Neuronal stem cell (in vitro differentiated cells): ENCODE data around the gene INTS7.

Experiments used
- DNase-seq: peaks from one replicate; pipeline ENCODE4 v3.0.0-alpha.2; 2013; ENCODE audit warnings: low spot score
- H2AFZ ChIP-seq: one replicate; pipeline ENCODE4 v1.6.1; 2013; ENCODE audit warnings: mild to moderate bottlenecking, low read length, inconsistent platforms
- H2AK5ac ChIP-seq: 2 replicates; pipeline ENCODE4 v1.6.1; 2013; ENCODE audit warnings: low read depth, mild to moderate bottlenecking, inconsistent platforms, low read length, moderate library complexity, mixed read lengths
- H2BK120ac ChIP-seq: 2 replicates; pipeline ENCODE4 v1.6.1; 2013; ENCODE audit warnings: low read depth, mild to moderate bottlenecking, inconsistent platforms, low read length, moderate library complexity, mixed read lengths
- H2BK12ac ChIP-seq: one replicate; pipeline ENCODE4 v1.6.1; 2013; ENCODE audit warnings: low read length, inconsistent platforms
- H2BK15ac ChIP-seq: 2 replicates; pipeline ENCODE4 v1.6.1; 2013; ENCODE audit warnings: mild to moderate bottlenecking, low read length, inconsistent platforms, mixed read lengths
- H2BK5ac ChIP-seq: one replicate; pipeline ENCODE4 v1.6.1; 2013; ENCODE audit warnings: inconsistent platforms, mild to moderate bottlenecking, low read length, moderate library complexity
- H3K14ac ChIP-seq: one replicate; pipeline ENCODE4 v1.6.1; 2013; ENCODE audit warnings: low read length, inconsistent platforms
- H3K18ac ChIP-seq: 2 replicates; pipeline ENCODE4 v1.6.1; 2013; ENCODE audit warnings: low read length, inconsistent platforms
- H3K23ac ChIP-seq: 2 replicates; pipeline ENCODE4 v1.6.1; 2013; ENCODE audit warnings: low read depth, mild to moderate bottlenecking, mixed read lengths, low read length, inconsistent platforms; ENCODE audit not compliant: poor library complexity
- H3K27ac ChIP-seq: replicated peaks from 3 replicates; pipeline ENCODE4 v1.5.1; 2013; ENCODE audit warnings: low read length, inconsistent platforms
- H3K27me3 ChIP-seq, 3 experiments: 2 replicates each; pipeline ENCODE4 v1.6.1; 2013; ENCODE audit warnings: low read length in 3 of 3, mild to moderate bottlenecking in 2 of 3, inconsistent platforms in 1 of 3, low read depth in 1 of 3, mixed read lengths in 1 of 3, moderate library complexity in 1 of 3; ENCODE audit not compliant: control insufficient read depth in 3 of 3, insufficient read depth in 3 of 3
- H3K36me3 ChIP-seq, 2 donors: replicated peaks in 1 of 2; 2 replicates each; pipeline ENCODE4 v1.6.1; 2013; ENCODE audit warnings: low read length in 2 of 2; ENCODE audit not compliant: control insufficient read depth in 2 of 2, insufficient read depth in 2 of 2
- H3K4ac ChIP-seq: 2 replicates; pipeline ENCODE4 v1.6.1; 2013; ENCODE audit warnings: inconsistent platforms, mild to moderate bottlenecking, low read length, moderate library complexity
- H3K4me1 ChIP-seq, 2 donors: 1 replicate in 1 of 2; 2 replicates in 1 of 2; pipeline ENCODE4 v1.6.1; 2013; ENCODE audit warnings: low read length in 2 of 2, low read depth in 1 of 2; ENCODE audit not compliant: control insufficient read depth in 2 of 2, insufficient read depth in 1 of 2
- H3K4me2 ChIP-seq: one replicate; pipeline ENCODE4 v1.6.1; 2013; ENCODE audit warnings: mild to moderate bottlenecking, low read length, inconsistent platforms; ENCODE audit not compliant: insufficient read depth, poor library complexity, severe bottlenecking
- H3K4me3 ChIP-seq, 2 donors: 2 replicates each; pipeline ENCODE4 v1.5.1; 2013; ENCODE audit warnings: low read length in 2 of 2, mild to moderate bottlenecking in 2 of 2, inconsistent platforms in 1 of 2, moderate library complexity in 1 of 2
- H3K79me1 ChIP-seq: one replicate; pipeline ENCODE4 v1.6.1; 2013; ENCODE audit warnings: low read depth, mild to moderate bottlenecking, inconsistent platforms, low read length, moderate library complexity
- H3K9ac ChIP-seq: one replicate; pipeline ENCODE4 v1.6.1; 2013; ENCODE audit warnings: mild to moderate bottlenecking, low read depth, low read length, inconsistent platforms; ENCODE audit not compliant: poor library complexity
- H3K9me3 ChIP-seq, 2 donors: replicated peaks in 1 of 2; 2 replicates each; pipeline versions ENCODE3 to v1.6.1; 2013; ENCODE audit warnings: low read length in 2 of 2, mild to moderate bottlenecking in 2 of 2, inconsistent platforms in 1 of 2, low read depth in 1 of 2, mixed read lengths in 1 of 2, moderate library complexity in 1 of 2; ENCODE audit not compliant: control insufficient read depth in 2 of 2, insufficient read depth in 1 of 2
- H4K8ac ChIP-seq: one replicate; pipeline ENCODE4 v1.6.1; 2013; ENCODE audit warnings: low read depth, mild to moderate bottlenecking, inconsistent platforms, low read length, moderate library complexity
- H4K91ac ChIP-seq: one replicate; pipeline ENCODE4 v1.6.1; 2013; ENCODE audit warnings: low read length, low read depth, mild to moderate bottlenecking, inconsistent platforms; ENCODE audit not compliant: poor library complexity
- WGBS, 2 donors: extraction: QIAGEN DNeasy Blood & Tissue Kit; methylation state at CpG; one replicate each; pipeline ENCODE4 v1.1.7; 2013; ENCODE audit warnings: missing lambda C conversion rate in 2 of 2, mixed read lengths in 1 of 2; ENCODE audit not compliant: insufficient read length in 2 of 2, insufficient replicate concordance in 1 of 2; ENCODE audit errors: extremely low coverage in 2 of 2; 5-methylcytosine and 5-hydroxymethylcytosine counted together

The INTS7 gene

DNA sequence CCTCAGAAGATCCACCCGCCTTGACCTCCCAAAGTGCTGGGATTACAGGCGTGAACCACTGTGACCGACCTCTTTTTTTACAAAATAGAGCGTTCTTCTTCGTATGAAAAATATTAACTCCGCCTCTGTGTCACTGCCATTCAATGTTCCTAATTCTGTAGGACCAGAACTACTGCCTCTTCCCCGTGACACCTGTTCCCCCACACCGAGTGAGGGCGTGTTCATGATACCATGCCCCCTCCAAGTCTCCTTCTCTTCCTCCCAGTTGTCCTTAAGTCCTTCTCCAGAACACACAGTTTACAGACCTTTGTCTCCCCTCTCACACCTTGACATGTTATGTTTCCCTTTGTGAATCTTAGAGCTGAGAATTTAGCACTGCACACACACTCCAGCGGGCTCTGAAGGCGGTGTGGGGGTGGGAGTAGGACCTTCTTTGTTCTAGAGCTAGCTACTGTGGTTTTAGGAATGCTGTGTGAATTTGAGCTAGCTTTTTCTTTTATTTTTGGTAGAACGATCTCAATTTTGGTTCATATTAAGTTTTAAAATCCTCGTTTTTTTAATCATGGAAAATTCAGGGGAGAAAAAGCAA is 122.4 kb downstream of the INTS7 start:
- Histone ChIP-seq H3K36me3 (no peaks in the 10 kb centered on the region), H4K91ac (no peak overlapping the region), H3K27ac (no peak overlapping the region), H3K23ac (no peak overlapping the region), H3K4me2 (no peak overlapping the region), H3K4ac (no peak overlapping the region), H3K27me3 (no peaks in the 10 kb centered on the region), H3K18ac (no peak overlapping the region), H4K8ac (no peak overlapping the region), H2AFZ (no peak overlapping the region), H2BK120ac (no peak overlapping the region), H2AK5ac (no peak overlapping the region), H3K4me1 (peaks cover 0 to 5% of the 10 kb centered on the region in 2 donors), H3K79me1 (no peaks in the 10 kb centered on the region), H3K4me3 (no peak overlapping the region), H3K9me3 (peaks cover 0 to 2% of the 10 kb centered on the region in 2 donors), H2BK15ac (no peak overlapping the region), H3K9ac (no peak overlapping the region), H2BK12ac (no peak overlapping the region), H3K14ac (no peak overlapping the region), H2BK5ac (no peak overlapping the region)
- no peak for DNase-seq
- no CpG with 5 or more reads among the region's 13 CpGs for WGBS, 2 donors

DNA sequence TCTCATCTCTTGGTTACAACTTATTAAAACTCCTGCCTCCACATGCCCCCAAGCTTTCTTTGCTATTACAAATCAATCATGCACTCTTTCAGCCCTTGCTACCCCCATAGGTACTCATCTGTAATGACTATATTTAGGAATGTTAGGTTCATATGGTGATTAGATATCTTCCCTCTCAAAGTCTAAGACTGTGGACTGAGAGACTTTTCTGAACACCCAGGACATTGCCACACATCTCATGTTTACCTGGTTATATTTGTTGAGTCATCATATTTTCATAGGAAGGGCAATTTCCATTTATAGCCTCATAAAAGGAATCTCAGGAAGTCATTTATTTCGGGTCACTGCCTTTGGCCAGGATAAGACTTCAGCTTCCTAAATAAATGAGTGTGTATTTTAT is 123.3 kb downstream of the INTS7 start:
- Histone ChIP-seq H4K91ac (no peak overlapping the region), H3K79me1 (no peaks in the 10 kb centered on the region), H2AK5ac (no peak overlapping the region), H4K8ac (no peak overlapping the region), H3K27me3 (no peaks in the 10 kb centered on the region), H2BK12ac (no peak overlapping the region), H3K9me3 (peaks cover 0 to 2% of the 10 kb centered on the region in 2 donors), H3K14ac (no peak overlapping the region), H3K9ac (no peak overlapping the region), H2BK15ac (no peak overlapping the region), H3K4me2 (no peak overlapping the region), H3K4me1 (peaks cover 0 to 5% of the 10 kb centered on the region in 2 donors), H3K36me3 (no peaks in the 10 kb centered on the region), H2BK120ac (no peak overlapping the region), H3K27ac (no peak overlapping the region), H3K4ac (no peak overlapping the region), H3K4me3 (no peak overlapping the region), H2AFZ (no peak overlapping the region), H3K18ac (no peak overlapping the region), H2BK5ac (no peak overlapping the region), H3K23ac (no peak overlapping the region)
- no CpG with 5 or more reads among the region's 1 CpG for WGBS, 2 donors
- no peak for DNase-seq

DNA sequence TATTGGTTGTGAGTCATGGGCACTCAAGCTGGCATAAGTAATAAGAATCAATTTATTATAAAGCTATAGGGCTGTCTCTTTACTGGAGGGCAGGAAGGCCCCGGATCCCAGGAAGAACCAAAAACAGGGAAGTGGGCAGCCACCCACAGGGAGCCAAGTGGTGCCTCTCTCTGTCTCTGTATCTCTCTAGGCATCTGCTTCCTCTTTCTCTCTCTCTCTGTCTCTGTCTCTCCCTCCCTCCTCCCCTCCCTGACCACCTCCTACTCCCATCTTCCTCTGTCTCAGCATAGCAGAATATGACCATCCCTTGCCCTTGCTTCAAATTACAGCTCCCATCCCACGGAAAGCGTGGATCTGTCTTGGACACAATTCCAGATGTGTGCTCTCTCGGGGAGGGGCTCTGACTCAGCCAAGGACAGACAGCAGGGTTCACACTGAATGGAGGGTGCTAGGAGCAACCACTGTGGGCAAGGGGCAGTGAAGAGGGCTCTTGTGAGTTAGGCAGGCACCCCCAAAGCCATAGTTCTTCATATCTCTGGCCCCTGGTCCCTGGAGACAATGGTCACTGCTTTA is 124.4 kb downstream of the INTS7 start:
- Histone ChIP-seq H2BK12ac (no peak overlapping the region), H3K4me3 (no peak overlapping the region), H4K8ac (no peak overlapping the region), H2AK5ac (no peak overlapping the region), H3K4me1 (peaks cover 0 to 5% of the 10 kb centered on the region in 2 donors), H2BK15ac (no peak overlapping the region), H3K9me3 (peaks cover 0 to 2% of the 10 kb centered on the region in 2 donors), H3K23ac (no peak overlapping the region), H3K18ac (no peak overlapping the region), H3K27me3 (no peaks in the 10 kb centered on the region), H3K4ac (no peak overlapping the region), H2AFZ (no peak overlapping the region), H3K14ac (no peak overlapping the region), H4K91ac (no peak overlapping the region), H3K36me3 (no peaks in the 10 kb centered on the region), H3K4me2 (no peak overlapping the region), H2BK120ac (no peak overlapping the region), H3K79me1 (no peaks in the 10 kb centered on the region), H3K27ac (no peak overlapping the region), H3K9ac (no peak overlapping the region), H2BK5ac (no peak overlapping the region)
- WGBS, 2 donors, result no CpG with 5 or more reads among the region's 4 CpGs
- DNase-seq, result no peak

DNA sequence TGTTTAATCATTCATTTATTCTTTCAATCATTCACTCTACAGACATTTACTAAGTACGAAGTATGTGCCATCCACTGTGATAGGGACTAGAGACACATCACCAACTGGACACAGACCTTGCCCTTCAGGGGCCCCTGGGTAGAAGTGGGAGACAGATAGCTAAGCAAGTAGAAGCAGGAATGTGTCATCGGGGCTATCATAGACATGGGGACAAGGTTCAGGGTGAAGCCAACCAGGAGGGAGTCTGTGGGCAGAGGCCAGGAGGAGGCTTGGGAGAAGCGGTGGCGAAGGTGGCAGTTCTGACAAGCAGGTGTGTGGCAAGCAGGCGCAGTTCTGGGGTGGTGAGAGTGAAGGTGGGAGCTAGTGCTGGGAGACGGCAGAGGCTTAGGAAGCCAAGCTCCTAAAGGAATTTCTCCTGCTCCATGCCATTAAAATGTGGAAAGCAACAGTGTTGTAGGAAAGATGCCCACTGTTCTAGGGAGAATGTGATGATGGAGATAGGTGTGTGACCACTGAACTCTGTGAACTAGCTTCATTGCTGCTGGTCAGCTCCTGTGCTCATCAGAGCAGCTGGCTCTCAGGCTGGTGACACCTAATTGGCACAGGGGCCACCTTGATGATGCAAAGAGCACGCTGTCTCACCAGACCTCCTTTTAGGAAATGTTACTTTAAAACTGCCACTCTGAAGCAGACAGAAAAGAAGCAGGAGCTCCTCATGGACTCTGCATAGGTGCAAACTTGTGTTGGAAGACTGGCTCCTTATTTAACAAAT is 125.1 kb downstream of the INTS7 start:
- no peak overlapping the region for H3K9ac ChIP-seq
- H2BK5ac ChIP-seq, result no peak overlapping the region
- no peak overlapping the region for H3K4me2 ChIP-seq
- H2BK12ac ChIP-seq, result no peak overlapping the region
- H4K91ac ChIP-seq, result no peak overlapping the region
- no peak for DNase-seq
- no peak overlapping the region for H3K4ac ChIP-seq
- H4K8ac ChIP-seq, result no peak overlapping the region
- H3K27ac ChIP-seq, result no peak overlapping the region
- H3K4me1 ChIP-seq, result peaks cover 0 to 5% of the 10 kb centered on the region in 2 donors
- no peaks in the 10 kb centered on the region for H3K79me1 ChIP-seq
- no peak overlapping the region for H2AK5ac ChIP-seq
- no peak overlapping the region for H3K14ac ChIP-seq
- peaks cover 0 to 2% of the 10 kb centered on the region in 2 donors for H3K9me3 ChIP-seq
- H2AFZ ChIP-seq, result no peak overlapping the region
- no peaks in the 10 kb centered on the region for H3K36me3 ChIP-seq
- WGBS, 2 donors, result no CpG with 5 or more reads among the region's 7 CpGs
- no peak overlapping the region for H2BK120ac ChIP-seq
- H3K4me3 ChIP-seq, result no peak overlapping the region
- H3K23ac ChIP-seq, result no peak overlapping the region
- H2BK15ac ChIP-seq, result no peak overlapping the region
- H3K27me3 ChIP-seq, result no peaks in the 10 kb centered on the region
- H3K18ac ChIP-seq, result no peak overlapping the region
